ENCODE measurements around the gene FASLG. TPM values are rescaled to one million over a fixed set of nuclear protein-coding genes. Genes with fewer than 3 reads are reported as not detected.

Gene FASLG
- total RNA-seq, 6 donors from 2014 or later = 0.46 to 0.91 (median 0.52) TPM; not detected in 2

DNA sequence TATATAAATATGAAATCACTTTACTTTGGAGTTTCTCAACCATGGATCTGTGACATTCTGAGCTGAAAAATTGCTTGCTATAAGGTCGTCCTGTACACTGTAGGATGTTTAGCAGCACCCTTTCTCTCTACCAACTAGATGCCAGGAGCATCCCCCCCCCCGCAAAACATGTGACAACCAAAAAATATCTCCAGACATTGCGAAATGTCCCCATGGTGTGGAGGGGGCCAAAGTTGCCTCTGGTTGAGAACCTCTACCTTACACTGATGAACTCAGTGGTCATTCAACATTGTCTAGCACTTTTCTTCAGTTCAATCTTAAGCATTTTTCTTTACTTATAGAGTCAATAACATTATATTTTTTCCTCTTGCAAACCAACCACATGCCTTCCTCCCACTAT is 9.2 kb downstream of the FASLG start:
- 85 to 96% methylated on average over 3 of the region's 3 CpGs for WGBS, 2 donors
- Histone ChIP-seq H3K27me3 (no peaks in the 10 kb centered on the region), H3K27ac (no peak overlapping the region), H3K9me3 (no peaks in the 10 kb centered on the region), H3K4me3 (no peak overlapping the region), H3K4me1 (no peaks in the 10 kb centered on the region), H3K36me3 (no peaks in the 10 kb centered on the region)
- DNase-seq = no peak
- no peak for ATAC-seq (ENCODE audit: low FRiP score in 2 of 2)
- TF ChIP-seq POLR2AphosphoS5 (IDR thresholded peaks at IDR 0.05) (no peak), EP300 (IDR thresholded peaks at IDR 0.05) (no peak), POLR2A (IDR thresholded peaks at IDR 0.05) (no peak)
- TF ChIP-seq, protein P1, sequence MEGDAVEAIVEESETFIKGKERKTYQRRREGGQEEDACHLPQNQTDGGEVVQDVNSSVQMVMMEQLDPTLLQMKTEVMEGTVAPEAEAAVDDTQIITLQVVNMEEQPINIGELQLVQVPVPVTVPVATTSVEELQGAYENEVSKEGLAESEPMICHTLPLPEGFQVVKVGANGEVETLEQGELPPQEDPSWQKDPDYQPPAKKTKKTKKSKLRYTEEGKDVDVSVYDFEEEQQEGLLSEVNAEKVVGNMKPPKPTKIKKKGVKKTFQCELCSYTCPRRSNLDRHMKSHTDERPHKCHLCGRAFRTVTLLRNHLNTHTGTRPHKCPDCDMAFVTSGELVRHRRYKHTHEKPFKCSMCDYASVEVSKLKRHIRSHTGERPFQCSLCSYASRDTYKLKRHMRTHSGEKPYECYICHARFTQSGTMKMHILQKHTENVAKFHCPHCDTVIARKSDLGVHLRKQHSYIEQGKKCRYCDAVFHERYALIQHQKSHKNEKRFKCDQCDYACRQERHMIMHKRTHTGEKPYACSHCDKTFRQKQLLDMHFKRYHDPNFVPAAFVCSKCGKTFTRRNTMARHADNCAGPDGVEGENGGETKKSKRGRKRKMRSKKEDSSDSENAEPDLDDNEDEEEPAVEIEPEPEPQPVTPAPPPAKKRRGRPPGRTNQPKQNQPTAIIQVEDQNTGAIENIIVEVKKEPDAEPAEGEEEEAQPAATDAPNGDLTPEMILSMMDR (IDR thresholded peaks at IDR 0.05) = no peak

DNA sequence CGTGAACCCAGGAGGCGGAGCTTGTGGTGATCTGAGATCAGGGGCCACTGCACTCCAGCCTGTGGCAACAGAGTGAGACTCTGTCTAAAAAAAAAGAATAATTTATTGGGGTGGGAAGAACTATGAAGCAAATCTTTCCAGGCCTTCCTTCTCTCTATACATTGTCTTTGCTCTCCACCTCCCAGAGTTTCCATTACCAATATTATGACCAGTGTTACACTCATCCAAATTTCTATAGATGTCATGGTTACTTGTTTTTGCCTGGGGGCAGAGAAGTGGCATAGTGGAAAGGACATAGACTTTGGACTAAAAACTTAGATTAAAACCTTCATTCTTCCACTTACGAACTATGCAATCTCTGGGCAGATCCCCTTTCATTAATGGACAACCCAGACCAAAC is 10.1 kb downstream of the FASLG start:
- Histone ChIP-seq H3K36me3 (no peaks in the 10 kb centered on the region), H3K9me3 (no peaks in the 10 kb centered on the region), H3K27me3 (no peaks in the 10 kb centered on the region), H3K4me3 (no peak overlapping the region), H3K27ac (no peak overlapping the region), H3K4me1 (no peaks in the 10 kb centered on the region)
- no peak for DNase-seq
- TF ChIP-seq POLR2A (IDR thresholded peaks at IDR 0.05) = no peak
- no peak for TF ChIP-seq POLR2AphosphoS5 (IDR thresholded peaks at IDR 0.05)
- TF ChIP-seq, protein P1 (IDR thresholded peaks at IDR 0.05) = no peak
- TF ChIP-seq EP300 (IDR thresholded peaks at IDR 0.05) = no peak
- ATAC-seq (ENCODE audit: low FRiP score in 2 of 2) = no peak
- WGBS, 2 donors = 94 to 100% methylated on average over 3 of the region's 3 CpGs

DNA sequence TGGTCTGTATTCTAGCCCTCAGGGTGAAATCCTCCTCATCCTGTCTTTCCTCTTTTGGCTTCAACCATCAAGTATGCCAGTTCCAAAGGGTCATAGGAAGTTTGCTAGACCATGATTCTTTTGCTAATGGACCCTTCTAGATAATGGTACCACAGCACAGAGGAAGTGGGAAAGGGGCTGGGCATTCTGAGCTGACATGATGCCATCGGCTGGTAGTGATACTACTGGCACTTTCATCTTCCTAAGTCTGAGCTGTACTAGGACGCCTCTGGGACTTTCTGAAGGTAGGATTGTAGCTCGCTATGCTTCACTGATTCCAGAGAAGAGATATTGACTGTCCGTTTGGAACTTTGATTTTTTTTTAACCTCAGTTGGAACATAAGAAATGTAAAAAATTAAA is 11.4 kb downstream of the FASLG start:
- no peak for ATAC-seq (ENCODE audit: low FRiP score in 2 of 2)
- no peak overlapping the region for H3K27ac ChIP-seq
- TF ChIP-seq, protein P1 (IDR thresholded peaks at IDR 0.05) = no peak
- TF ChIP-seq POLR2AphosphoS5 (IDR thresholded peaks at IDR 0.05) = no peak
- H3K9me3 ChIP-seq = no peaks in the 10 kb centered on the region
- no peaks in the 10 kb centered on the region for H3K4me1 ChIP-seq
- no peaks in the 10 kb centered on the region for H3K36me3 ChIP-seq
- H3K4me3 ChIP-seq = no peak overlapping the region
- DNase-seq = no peak
- 82 to 86% methylated on average over 4 of the region's 4 CpGs for WGBS, 2 donors
- H3K27me3 ChIP-seq = no peaks in the 10 kb centered on the region

DNA sequence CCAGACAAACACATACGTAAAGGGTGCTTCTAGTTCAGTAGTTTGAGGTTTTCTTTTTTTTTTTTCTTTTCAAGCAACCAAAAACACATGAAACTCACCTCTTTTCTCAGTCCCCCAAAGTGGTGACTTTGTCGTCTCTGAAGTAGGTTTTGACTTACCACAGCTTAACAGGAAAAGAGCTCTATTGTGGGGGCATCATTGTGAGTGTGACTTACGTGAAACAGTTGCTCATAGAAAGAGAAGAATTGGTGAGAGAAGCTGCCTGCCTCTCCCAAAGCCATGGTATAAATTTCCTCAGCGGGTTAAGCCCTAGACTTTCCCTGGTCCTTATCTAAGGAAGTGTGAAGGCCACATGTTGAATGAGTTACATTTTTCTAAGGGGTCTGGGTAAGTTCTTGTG is 11.9 kb downstream of the FASLG start:
- H3K9me3 ChIP-seq = no peaks in the 10 kb centered on the region
- DNase-seq = no peak
- no peaks in the 10 kb centered on the region for H3K27me3 ChIP-seq
- TF ChIP-seq, protein P1 (IDR thresholded peaks at IDR 0.05) = no peak
- TF ChIP-seq POLR2A (IDR thresholded peaks at IDR 0.05) (no peak), POLR2AphosphoS5 (IDR thresholded peaks at IDR 0.05) (no peak), EP300 (IDR thresholded peaks at IDR 0.05) (no peak)
- no peaks in the 10 kb centered on the region for H3K36me3 ChIP-seq
- no peak overlapping the region for H3K27ac ChIP-seq
- no peak overlapping the region for H3K4me3 ChIP-seq
- no peaks in the 10 kb centered on the region for H3K4me1 ChIP-seq
- WGBS, 2 donors = 55 to 56% methylated on average over 4 of the region's 4 CpGs
- no peak for ATAC-seq (ENCODE audit: low FRiP score in 2 of 2)

DNA sequence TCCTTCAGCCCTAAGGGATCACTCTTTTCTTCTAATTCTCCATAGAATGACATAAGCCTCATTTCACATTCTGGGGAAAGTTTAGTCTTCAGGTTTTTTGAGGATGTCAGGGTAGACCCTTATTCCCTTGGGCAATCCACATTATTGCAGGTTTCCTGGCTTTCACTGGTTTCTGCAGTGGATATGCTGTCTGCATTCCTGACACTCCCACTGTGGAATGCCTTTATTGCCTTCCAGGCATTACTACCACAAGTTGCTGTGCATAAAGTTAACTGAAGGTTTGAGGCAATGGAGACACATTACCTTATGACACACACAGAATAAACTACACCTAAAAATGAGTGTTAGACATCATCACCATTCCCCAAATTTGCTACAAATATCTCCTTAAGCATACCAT is 12.7 kb downstream of the FASLG start:
- H3K27me3 ChIP-seq = no peaks in the 10 kb centered on the region
- no peak overlapping the region for H3K27ac ChIP-seq
- no peaks in the 10 kb centered on the region for H3K4me1 ChIP-seq
- no peaks in the 10 kb centered on the region for H3K36me3 ChIP-seq
- ATAC-seq (ENCODE audit: low FRiP score in 2 of 2) = no peak
- DNase-seq = no peak
- TF ChIP-seq POLR2AphosphoS5 (IDR thresholded peaks at IDR 0.05) = no peak
- TF ChIP-seq EP300 (IDR thresholded peaks at IDR 0.05) = no peak
- no peak for TF ChIP-seq POLR2A (IDR thresholded peaks at IDR 0.05)
- TF ChIP-seq, protein P1 (IDR thresholded peaks at IDR 0.05) = no peak
- H3K9me3 ChIP-seq = no peaks in the 10 kb centered on the region
- no peak overlapping the region for H3K4me3 ChIP-seq
